ENCODE results near the gene C17orf50.

C17orf50 gene

DNA sequence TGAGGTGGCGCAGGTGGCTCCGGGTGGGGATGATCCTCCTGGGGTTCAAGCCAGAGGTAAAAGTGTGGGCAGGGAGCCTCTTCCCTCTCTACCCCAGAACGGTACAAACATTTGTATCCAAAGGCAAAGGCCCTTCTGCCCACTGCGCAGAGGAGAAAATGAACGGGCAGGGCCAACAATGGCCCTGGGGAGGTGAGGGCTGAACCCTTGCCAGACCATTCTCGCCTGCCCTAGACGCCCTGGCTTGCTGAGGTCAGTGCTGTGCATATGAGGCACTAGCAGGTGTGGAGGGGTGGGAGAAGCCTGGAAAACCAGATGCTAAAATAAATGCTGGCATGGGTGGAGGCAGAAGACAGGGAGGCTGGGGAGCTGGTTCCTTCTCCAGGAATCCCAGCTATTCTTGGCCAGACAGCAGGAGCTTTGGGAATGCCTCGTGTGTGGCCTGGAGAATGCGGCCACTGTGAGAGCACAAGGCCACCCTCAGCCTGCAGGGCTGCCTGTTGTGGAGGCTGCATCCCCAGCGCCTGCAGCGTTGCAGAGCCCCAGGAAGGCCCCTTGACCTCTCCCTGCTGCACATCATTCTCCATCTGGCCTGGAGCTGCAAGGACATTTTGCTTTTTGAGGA, 4.5 kb downstream of the C17orf50 start:
- DNase-seq (ENCODE audit: low read depth): no peak
- TF ChIP-seq, protein P1, sequence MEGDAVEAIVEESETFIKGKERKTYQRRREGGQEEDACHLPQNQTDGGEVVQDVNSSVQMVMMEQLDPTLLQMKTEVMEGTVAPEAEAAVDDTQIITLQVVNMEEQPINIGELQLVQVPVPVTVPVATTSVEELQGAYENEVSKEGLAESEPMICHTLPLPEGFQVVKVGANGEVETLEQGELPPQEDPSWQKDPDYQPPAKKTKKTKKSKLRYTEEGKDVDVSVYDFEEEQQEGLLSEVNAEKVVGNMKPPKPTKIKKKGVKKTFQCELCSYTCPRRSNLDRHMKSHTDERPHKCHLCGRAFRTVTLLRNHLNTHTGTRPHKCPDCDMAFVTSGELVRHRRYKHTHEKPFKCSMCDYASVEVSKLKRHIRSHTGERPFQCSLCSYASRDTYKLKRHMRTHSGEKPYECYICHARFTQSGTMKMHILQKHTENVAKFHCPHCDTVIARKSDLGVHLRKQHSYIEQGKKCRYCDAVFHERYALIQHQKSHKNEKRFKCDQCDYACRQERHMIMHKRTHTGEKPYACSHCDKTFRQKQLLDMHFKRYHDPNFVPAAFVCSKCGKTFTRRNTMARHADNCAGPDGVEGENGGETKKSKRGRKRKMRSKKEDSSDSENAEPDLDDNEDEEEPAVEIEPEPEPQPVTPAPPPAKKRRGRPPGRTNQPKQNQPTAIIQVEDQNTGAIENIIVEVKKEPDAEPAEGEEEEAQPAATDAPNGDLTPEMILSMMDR (IDR thresholded peaks at IDR 0.05; ENCODE audit: insufficient read depth, low read depth, low read length, missing control alignments): no peak
- H3K4me3 ChIP-seq (ENCODE audit: low read length): no peak overlapping the region

- no peak for DNase-seq (ENCODE audit: low read depth)
- TF ChIP-seq, protein P1 (IDR thresholded peaks at IDR 0.05; ENCODE audit: insufficient read depth, low read depth, low read length, missing control alignments): no peak
- no peak overlapping the region for H3K4me3 ChIP-seq (ENCODE audit: low read length)
Observed at GRCh38 chr17:35765756-35766488, 5.2 kb downstream of the C17orf50 start.

GRCh38 chr17:35766489-35766877, 5.8 kb downstream of the C17orf50 start:
- no peak overlapping the region for H3K4me3 ChIP-seq (ENCODE audit: low read length)
- TF ChIP-seq, protein P1 (IDR thresholded peaks at IDR 0.05; ENCODE audit: insufficient read depth, low read depth, low read length, missing control alignments): no peak
- no peak for DNase-seq (ENCODE audit: low read depth)

GRCh38 chr17:35766903-35767510, 6.3 kb downstream of the C17orf50 start:
- TF ChIP-seq, protein P1 (IDR thresholded peaks at IDR 0.05; ENCODE audit: insufficient read depth, low read depth, low read length, missing control alignments): peak; percentile 70
- H3K4me3 ChIP-seq (ENCODE audit: low read length): no peak overlapping the region
- DNase-seq (ENCODE audit: low read depth): peak; percentile 63

GRCh38 chr17:35768797-35769196, 8.1 kb downstream of the C17orf50 start:
- DNase-seq (ENCODE audit: low read depth): no peak
- TF ChIP-seq, protein P1 (IDR thresholded peaks at IDR 0.05; ENCODE audit: insufficient read depth, low read depth, low read length, missing control alignments): no peak
- H3K4me3 ChIP-seq (ENCODE audit: low read length): no peak overlapping the region

GRCh38 chr17:35769895-35770486, 9.3 kb downstream of the C17orf50 start:
- TF ChIP-seq, protein P1 (IDR thresholded peaks at IDR 0.05; ENCODE audit: insufficient read depth, low read depth, low read length, missing control alignments): no peak
- DNase-seq (ENCODE audit: low read depth): no peak
- H3K4me3 ChIP-seq (ENCODE audit: low read length): no peak overlapping the region
